ENCODE results near the gene TSGA10IP. TPM values are rescaled to one million over a fixed set of nuclear protein-coding genes. Genes with fewer than 3 reads are reported as not detected.

The TSGA10IP gene
- total RNA-seq, 1 donor = not detected

DNA sequence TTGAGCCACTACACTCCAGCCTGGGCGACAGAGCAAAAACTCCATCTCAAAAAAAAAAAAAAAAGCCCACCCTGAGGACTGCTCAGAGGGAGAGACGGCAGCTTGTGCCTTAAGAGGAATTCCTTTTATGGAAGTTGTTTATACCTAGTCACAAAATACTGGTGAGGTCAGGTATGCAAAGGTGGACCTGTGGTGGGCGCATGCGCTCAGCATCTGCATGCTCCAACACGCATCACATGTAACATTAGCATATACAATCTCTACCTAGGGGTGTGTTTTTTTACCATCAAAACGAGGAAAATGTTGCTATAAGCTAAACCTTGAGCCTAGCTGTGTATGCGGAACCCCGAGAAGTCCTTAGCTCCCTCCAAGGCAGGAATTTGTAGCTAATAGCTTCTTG is 9.5 kb downstream of the TSGA10IP start:
- H3K4me3 ChIP-seq (ENCODE audit: low read depth, low read length) = no peak overlapping the region
- no peak for TF ChIP-seq CTCF (IDR thresholded peaks at IDR 0.05; ENCODE audit: insufficient read depth, low read length)
- DNase-seq (ENCODE audit: low read depth) = no peak

DNA sequence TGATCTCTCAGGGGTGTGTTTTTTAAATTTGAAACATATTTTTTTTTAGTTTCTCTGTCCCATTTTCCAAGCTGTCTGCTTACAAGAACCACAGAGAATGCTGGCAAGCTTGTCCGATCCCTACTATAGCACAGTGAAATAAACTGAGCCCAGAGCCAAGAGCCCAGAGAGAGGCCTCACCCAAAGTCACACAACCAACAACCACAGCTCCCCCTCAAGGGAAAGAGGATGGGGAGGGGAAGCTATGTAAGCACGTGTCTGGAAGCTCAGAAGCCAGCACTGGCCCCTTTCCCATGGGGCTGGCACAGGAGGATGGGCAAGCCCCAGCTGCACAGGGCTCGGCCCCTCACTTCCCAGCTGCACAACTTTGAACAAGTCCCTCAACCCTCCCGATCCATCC is 13.0 kb downstream of the TSGA10IP start:
- TF ChIP-seq CTCF (IDR thresholded peaks at IDR 0.05; ENCODE audit: insufficient read depth, low read length) = no peak
- peak; percentile 19 for DNase-seq (ENCODE audit: low read depth)
- no peak overlapping the region for H3K4me3 ChIP-seq (ENCODE audit: low read depth, low read length)

DNA sequence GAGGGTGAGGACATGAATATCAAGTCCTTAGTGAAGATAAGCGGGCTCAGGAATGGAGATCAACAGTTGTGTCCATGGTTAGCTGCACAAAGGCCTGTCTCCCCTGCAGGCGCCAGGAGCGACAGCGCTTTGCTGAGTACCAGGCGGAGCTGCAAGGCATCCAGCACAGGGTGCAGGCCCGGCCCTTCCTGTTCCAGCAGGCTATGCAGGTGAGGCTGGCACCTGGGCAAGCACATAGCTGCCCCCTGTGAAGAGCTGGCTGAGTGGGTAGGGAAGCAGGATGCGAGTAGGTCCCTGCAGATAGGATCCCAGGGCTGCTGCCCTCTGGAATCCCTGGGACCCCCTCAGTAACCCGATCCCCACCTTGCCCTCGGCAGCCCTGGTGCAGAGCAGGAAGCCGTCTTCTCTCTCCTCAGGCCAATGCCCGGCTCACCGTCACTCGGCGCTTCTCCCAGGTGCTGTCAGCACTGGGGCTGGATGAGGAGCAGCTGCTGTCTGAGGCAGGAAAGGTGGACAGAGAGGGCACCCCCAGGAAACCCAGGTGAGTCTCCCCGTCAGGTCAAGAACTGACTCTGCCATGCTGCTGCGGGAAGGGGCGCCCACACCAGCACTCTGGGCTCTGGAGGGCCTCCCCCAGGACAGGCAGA is 13.6 kb downstream of the TSGA10IP start:
- TF ChIP-seq CTCF (IDR thresholded peaks at IDR 0.05; ENCODE audit: insufficient read depth, low read length) = no peak
- no peak for DNase-seq (ENCODE audit: low read depth)
- no peak overlapping the region for H3K4me3 ChIP-seq (ENCODE audit: low read depth, low read length)

- peak overlapping the region; percentile 93 for H3K4me3 ChIP-seq (ENCODE audit: low read depth, low read length)
- no peak for TF ChIP-seq CTCF (IDR thresholded peaks at IDR 0.05; ENCODE audit: insufficient read depth, low read length)
- no peak for DNase-seq (ENCODE audit: low read depth)
Measured at GRCh38 chr11:65960824-65961266, 15.6 kb downstream of the TSGA10IP start.

GRCh38 chr11:65961267-65962140 is 16.2 kb downstream of the TSGA10IP start, which contains the start of gene SART1:
SART1 (plus strand) TSS chr11:65961734; CDS start chr11:65961781, 47 bp downstream.
- TF ChIP-seq CTCF (IDR thresholded peaks at IDR 0.05; ENCODE audit: insufficient read depth, low read length) = no peak
- DNase-seq (ENCODE audit: low read depth) = peak; percentile 98
- peak within 1 kb of the TSS; percentile 93 for H3K4me3 ChIP-seq (ENCODE audit: low read depth, low read length)

- TF ChIP-seq CTCF (IDR thresholded peaks at IDR 0.05; ENCODE audit: insufficient read depth, low read length) = no peak
- peak overlapping the region; percentile 93 for H3K4me3 ChIP-seq (ENCODE audit: low read depth, low read length)
- DNase-seq (ENCODE audit: low read depth) = no peak
Measured at GRCh38 chr11:65962141-65962564, 16.9 kb downstream of the TSGA10IP start.

All from fibroblast of the aortic adventitia (primary cell).